Kidney epithelial cell (primary cell): ENCODE measurements around the gene WSB1. TPM values are rescaled to one million over a fixed set of nuclear protein-coding genes. Genes with fewer than 3 reads are reported as not detected.
"Not testable (repeated sequence)": the region's sequence is repeated elsewhere in the genome, so short reads cannot be mapped to it uniquely, and the experiment has no call there.

Experiments
- DNase-seq: peaks from one replicate; pipeline ENCODE4 v3.0.0-alpha.2; 2010; ENCODE audit warnings: low read depth
- H3K27me3 ChIP-seq: 2 replicates; pipeline ENCODE4 v1.6.0; 2011; ENCODE audit warnings: low read length; ENCODE audit not compliant: control insufficient read depth, insufficient read depth
- H3K36me3 ChIP-seq: 2 replicates; pipeline ENCODE4 v1.5.1; 2011; ENCODE audit warnings: low read length; ENCODE audit not compliant: control insufficient read depth, insufficient read depth
- H3K4me3 ChIP-seq: 2 replicates; pipeline ENCODE4 v1.5.1; 2011; ENCODE audit warnings: low read depth, mild to moderate bottlenecking, control low read depth, low read length
- total RNA-seq: library from RNA; depleted of rRNA; stranded (reverse); fragments of >200 nt; gene quantifications from 2 replicates; pipeline ENCODE4 v1.2.3, GENCODE V29; 2015
- TF ChIP-seq, protein P1 (sequence below): IDR thresholded peaks from 2 replicates; pipeline ENCODE4 v1.5.1; 2011; ENCODE audit warnings: mild to moderate bottlenecking, moderate library complexity, low read length, control low read depth, inconsistent platforms; ENCODE audit not compliant: insufficient read depth, poor library complexity, severe bottlenecking

Gene WSB1
- total RNA-seq, 1 donor from 2014 or later: 127 TPM

DNA sequence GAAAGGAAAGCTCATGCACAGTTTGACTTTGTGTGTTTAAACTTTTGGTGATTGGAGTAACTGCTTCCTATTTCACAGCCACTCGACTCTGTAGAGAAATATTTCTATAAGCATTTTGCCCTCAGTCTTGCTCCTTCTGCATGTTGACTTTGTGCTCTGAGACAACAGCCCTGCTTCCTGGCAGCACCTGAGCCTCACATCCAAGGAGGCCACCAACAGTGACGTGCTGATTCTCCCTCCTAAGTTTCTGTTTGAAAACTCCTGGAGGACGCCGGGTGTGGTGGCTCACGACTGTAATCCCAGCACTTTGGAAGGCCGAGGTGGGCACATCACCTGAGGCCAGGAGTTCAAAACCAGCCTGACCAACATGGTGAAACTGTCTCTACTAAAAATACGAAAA, 23.9 kb upstream of the WSB1 start:
- TF ChIP-seq, protein P1, sequence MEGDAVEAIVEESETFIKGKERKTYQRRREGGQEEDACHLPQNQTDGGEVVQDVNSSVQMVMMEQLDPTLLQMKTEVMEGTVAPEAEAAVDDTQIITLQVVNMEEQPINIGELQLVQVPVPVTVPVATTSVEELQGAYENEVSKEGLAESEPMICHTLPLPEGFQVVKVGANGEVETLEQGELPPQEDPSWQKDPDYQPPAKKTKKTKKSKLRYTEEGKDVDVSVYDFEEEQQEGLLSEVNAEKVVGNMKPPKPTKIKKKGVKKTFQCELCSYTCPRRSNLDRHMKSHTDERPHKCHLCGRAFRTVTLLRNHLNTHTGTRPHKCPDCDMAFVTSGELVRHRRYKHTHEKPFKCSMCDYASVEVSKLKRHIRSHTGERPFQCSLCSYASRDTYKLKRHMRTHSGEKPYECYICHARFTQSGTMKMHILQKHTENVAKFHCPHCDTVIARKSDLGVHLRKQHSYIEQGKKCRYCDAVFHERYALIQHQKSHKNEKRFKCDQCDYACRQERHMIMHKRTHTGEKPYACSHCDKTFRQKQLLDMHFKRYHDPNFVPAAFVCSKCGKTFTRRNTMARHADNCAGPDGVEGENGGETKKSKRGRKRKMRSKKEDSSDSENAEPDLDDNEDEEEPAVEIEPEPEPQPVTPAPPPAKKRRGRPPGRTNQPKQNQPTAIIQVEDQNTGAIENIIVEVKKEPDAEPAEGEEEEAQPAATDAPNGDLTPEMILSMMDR: no peak

DNA sequence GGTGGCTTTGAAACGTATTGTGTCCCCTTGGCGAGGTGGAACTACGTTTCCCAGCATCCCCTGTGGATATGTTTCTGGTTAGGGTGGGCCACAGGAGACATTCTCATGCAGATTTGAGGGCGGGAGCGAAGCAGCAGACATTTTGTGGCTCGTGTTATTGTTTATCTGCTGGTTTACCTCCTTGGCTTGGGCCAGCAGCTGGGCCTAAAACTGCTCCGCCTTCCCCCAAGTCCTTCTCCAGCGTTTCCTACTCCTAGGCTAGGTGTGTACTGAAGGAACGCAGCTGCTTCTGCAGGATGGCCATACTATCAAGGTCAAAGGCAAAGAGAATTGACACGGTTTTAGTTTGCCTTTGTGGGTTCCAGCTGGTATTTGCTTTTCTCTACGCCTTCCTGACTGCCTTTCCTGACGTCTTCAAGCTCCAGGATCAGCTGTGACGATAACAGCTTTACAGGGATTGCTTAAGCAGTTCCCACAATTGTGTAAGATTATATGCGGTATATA, 17.2 kb upstream of the WSB1 start:
- no peaks in the 10 kb centered on the region for H3K36me3 ChIP-seq
- no peak for DNase-seq
- no peak overlapping the region for H3K4me3 ChIP-seq
- H3K27me3 ChIP-seq: no peaks in the 10 kb centered on the region
- TF ChIP-seq, protein P1: no peak

More for the DNA sequence above, 23.9 kb upstream of the WSB1 start:
- Histone ChIP-seq H3K4me3 (no peak overlapping the region), H3K36me3 (no peaks in the 10 kb centered on the region), H3K27me3 (no peaks in the 10 kb centered on the region)
- no peak for DNase-seq

DNA sequence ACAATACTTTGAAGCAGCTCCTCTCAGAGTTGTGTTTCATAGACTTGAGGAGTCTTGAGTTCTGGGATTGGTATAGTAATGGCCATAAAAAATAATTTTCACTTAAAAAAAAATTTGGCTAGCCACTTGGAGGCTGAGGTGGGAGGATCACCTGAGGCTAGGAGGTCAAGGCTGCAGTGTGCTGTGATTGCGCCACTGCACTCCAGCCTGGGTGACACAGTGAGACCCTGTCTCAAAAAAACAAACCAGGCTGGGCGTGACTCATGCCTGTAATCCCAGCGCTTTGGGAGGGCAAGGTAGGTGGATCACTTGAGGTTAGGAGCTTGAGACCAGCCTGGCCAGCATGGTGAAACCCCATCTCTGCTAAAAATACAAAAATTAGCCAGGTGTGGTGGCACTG, 14.8 kb upstream of the WSB1 start:
- H3K4me3 ChIP-seq, H3K36me3 ChIP-seq, DNase-seq, H3K27me3 ChIP-seq: not testable (repeated sequence)

DNA sequence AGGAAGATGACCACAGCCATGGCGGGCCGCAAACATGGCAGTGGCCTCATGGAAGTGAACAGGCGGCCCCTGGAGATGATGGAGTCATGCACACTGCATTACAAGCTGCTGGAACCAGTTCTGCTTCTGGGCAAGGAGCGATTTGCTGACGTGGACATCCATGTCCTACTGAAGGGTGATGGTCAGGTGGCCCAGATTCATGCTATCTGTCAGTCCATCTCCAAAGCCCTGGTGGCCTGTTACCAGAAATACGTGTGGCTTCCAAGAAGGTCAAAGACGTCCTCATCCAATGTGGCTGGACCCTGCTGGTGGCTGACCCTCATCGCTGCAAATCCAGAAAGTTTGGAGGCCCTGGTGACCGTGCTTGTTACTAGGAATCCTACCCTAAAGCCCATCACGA, 13.4 kb upstream of the WSB1 start:
- DNase-seq: no peak
- TF ChIP-seq, protein P1: no peak
- H3K27me3 ChIP-seq: no peaks in the 10 kb centered on the region
- no peaks in the 10 kb centered on the region for H3K36me3 ChIP-seq
- no peak overlapping the region for H3K4me3 ChIP-seq

DNA sequence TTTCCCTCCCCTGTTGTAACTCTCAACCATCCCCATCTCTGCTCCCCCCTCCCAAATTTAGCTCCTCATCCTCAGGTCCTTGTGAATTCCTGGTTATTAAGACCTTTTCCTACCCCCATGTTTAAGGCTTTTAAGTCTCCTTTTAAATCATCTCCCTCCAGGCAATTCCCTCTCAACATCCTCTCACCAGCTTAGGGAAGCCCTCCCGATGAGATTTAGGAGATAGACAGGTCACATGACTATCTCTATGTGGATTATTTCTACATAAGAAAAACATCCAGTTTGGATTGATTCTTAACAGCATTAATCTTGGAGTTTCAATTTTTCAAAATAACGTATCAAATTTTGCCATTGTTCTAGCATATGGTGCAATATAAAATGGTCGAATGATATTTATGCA, 12.5 kb upstream of the WSB1 start:
- DNase-seq: no peak
- H3K4me3 ChIP-seq: no peak overlapping the region
- no peaks in the 10 kb centered on the region for H3K27me3 ChIP-seq
- TF ChIP-seq, protein P1: no peak
- H3K36me3 ChIP-seq: no peaks in the 10 kb centered on the region

- no peak for DNase-seq
- H3K27me3 ChIP-seq: no peaks in the 10 kb centered on the region
- no peaks in the 10 kb centered on the region for H3K36me3 ChIP-seq
- H3K4me3 ChIP-seq: no peak overlapping the region
- TF ChIP-seq, protein P1: no peak
Observed at GRCh38 chr17:27282054-27282551, 11.8 kb upstream of the WSB1 start.
